HL-60 (cell line): ENCODE results near the gene HPN.

Experiments
- DNase-seq, 2 experiments: peaks; one replicate each; pipeline ENCODE4 v3.0.0-alpha.2; 2010 to 2020; ENCODE audit warnings: low read depth in 1 of 2, low spot score in 1 of 2
- H3K27ac ChIP-seq: fragments of 250-450 bp; sonication (Bioruptor Pico); replicated peaks from 2 replicates; pipeline ENCODE4 v1.5.1; 2020; ENCODE audit warnings: mild to moderate bottlenecking, moderate library complexity
- H3K27me3 ChIP-seq: fragments of 250-450 bp; sonication (Bioruptor Pico); 2 replicates; pipeline ENCODE4 v1.5.1; 2021; ENCODE audit warnings: mild to moderate bottlenecking, moderate library complexity; ENCODE audit not compliant: insufficient read depth, poor library complexity, severe bottlenecking
- H3K4me3 ChIP-seq: replicated peaks from 2 replicates; pipeline ENCODE4 v1.5.1; 2011; ENCODE audit warnings: mild to moderate bottlenecking, control low read depth, low read length; ENCODE audit not compliant: insufficient read depth
- CTCF ChIP-seq: IDR thresholded peaks from one replicate; pipeline ENCODE4 v1.5.1; 2011; ENCODE audit warnings: low read length, control low read depth, inconsistent platforms; ENCODE audit not compliant: insufficient read depth
- GABPA ChIP-seq: IDR thresholded peaks from 2 replicates; pipeline ENCODE4 v1.6.1; 2012; ENCODE audit warnings: low read depth
- POLR2AphosphoS5 ChIP-seq: IDR thresholded peaks from 2 replicates; pipeline ENCODE4 v1.6.1; 2012; ENCODE audit warnings: low read depth
- REST ChIP-seq: IDR thresholded peaks from 2 replicates; pipeline ENCODE4 v1.6.1; 2012; ENCODE audit warnings: low read depth; ENCODE audit not compliant: insufficient replicate concordance
- SPI1 ChIP-seq: IDR thresholded peaks from 2 replicates; pipeline ENCODE4 v1.6.1; 2012; ENCODE audit warnings: low read depth, mild to moderate bottlenecking, borderline replicate concordance

The HPN gene

GRCh38 chr19:35033067-35034004 lies 8.2 kb upstream of the HPN start:
- H3K27ac ChIP-seq = no peak overlapping the region

GRCh38 chr19:35034005-35034502 lies 7.5 kb upstream of the HPN start:
- DNase-seq = no peak
- H3K27ac ChIP-seq = no peak overlapping the region
- TF ChIP-seq GABPA = no peak
- TF ChIP-seq REST = no peak
- no peak for TF ChIP-seq CTCF
- TF ChIP-seq SPI1 = no peak
- TF ChIP-seq POLR2AphosphoS5 = no peak
- peaks cover 26% of the 10 kb centered on the region for H3K27me3 ChIP-seq
- H3K4me3 ChIP-seq = no peak overlapping the region

More at GRCh38 chr19:35033067-35034004, 8.2 kb upstream of the HPN start:
- DNase-seq = no peak
- Histone ChIP-seq H3K27me3 (peaks cover 23% of the 10 kb centered on the region), H3K4me3 (no peak overlapping the region)
- TF ChIP-seq GABPA (no peak), REST (no peak), POLR2AphosphoS5 (no peak), CTCF (no peak)

DNA sequence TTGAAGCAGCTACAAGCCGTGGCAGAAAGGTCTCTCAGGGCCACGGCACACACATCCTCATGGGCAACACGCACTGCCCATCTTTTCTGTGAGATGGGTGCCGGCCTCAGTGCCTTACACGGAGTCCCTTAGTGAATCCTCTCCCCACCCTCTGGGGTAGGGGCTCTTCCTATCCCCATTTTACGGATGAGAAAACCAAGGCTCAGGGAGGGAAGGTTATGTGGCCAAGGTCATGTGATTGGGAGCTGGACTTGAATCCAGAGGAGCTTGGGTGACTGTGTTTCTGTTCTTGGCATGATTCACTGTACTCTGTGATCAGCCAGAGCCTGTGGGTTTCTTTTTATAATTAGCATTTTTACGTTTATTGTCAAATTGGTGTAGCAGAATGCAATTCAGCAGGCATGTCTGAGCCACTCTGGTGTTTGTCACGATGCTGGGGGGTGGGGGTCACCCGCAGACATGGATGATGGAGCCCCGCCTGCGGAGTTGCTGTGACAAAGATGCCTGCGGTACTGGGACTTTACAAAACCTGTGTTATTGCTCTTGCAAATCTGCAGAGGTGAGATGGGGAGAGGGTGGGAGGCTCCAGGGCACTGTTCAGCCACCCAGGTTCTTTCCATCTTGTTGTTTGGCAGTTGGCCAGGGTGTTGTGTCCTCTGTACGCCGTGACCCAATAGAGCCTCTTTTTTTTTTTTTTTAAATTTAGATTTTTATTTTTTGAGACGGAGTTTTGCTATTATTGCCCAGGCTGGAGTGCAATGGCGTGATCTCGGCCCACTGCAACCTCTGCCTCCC lies 6.7 kb upstream of the HPN start:
- peaks cover 30% of the 10 kb centered on the region for H3K27me3 ChIP-seq
- H3K27ac ChIP-seq = no peak overlapping the region
- no peak for DNase-seq
- no peak for TF ChIP-seq POLR2AphosphoS5
- TF ChIP-seq SPI1 = no peak
- no peak for TF ChIP-seq GABPA
- TF ChIP-seq REST = no peak
- no peak for TF ChIP-seq CTCF
- no peak overlapping the region for H3K4me3 ChIP-seq
